Astrocyte of the cerebellum (primary cell): ENCODE measurements around the gene RSBN1.

Source experiments
- DNase-seq: peaks from one replicate; pipeline ENCODE4 v3.0.0-alpha.2; 2011; ENCODE audit warnings: low read depth
- H3K4me3 ChIP-seq: 2 replicates; pipeline ENCODE4 v1.5.1; 2011; ENCODE audit warnings: mild to moderate bottlenecking, low read depth, low read length, moderate library complexity
- in situ Hi-C: cut with HindIII; loops from 2 replicates; pipeline ENCODE4 v1.10.0; 2017; ENCODE audit warnings: low sequenced_read_pairs
- TF ChIP-seq, protein P1 (sequence below): IDR thresholded peaks from 2 replicates; pipeline ENCODE4 v1.5.1; 2012; ENCODE audit warnings: low read length, low read depth, moderate library complexity, mild to moderate bottlenecking; ENCODE audit errors: missing control alignments

The RSBN1 gene

GRCh38 chr1:113811888-113812660, at the start of gene RSBN1:
RSBN1 (minus strand) TSS chr1:113812476; CDS start chr1:113812412, 64 bp downstream.
- H3K4me3 ChIP-seq, result peak within 1 kb of the TSS; percentile 65
- DNase-seq, result peak; percentile 98
- TF ChIP-seq, protein P1, sequence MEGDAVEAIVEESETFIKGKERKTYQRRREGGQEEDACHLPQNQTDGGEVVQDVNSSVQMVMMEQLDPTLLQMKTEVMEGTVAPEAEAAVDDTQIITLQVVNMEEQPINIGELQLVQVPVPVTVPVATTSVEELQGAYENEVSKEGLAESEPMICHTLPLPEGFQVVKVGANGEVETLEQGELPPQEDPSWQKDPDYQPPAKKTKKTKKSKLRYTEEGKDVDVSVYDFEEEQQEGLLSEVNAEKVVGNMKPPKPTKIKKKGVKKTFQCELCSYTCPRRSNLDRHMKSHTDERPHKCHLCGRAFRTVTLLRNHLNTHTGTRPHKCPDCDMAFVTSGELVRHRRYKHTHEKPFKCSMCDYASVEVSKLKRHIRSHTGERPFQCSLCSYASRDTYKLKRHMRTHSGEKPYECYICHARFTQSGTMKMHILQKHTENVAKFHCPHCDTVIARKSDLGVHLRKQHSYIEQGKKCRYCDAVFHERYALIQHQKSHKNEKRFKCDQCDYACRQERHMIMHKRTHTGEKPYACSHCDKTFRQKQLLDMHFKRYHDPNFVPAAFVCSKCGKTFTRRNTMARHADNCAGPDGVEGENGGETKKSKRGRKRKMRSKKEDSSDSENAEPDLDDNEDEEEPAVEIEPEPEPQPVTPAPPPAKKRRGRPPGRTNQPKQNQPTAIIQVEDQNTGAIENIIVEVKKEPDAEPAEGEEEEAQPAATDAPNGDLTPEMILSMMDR, result no peak
- in situ Hi-C loops, result no loop called here

- DNase-seq, result no peak
- TF ChIP-seq, protein P1, result no peak
- no peak overlapping the region for H3K4me3 ChIP-seq
- in situ Hi-C loops, result no loop called here
These were observed 49.4 kb upstream of the RSBN1 start for GRCh38 chr1:113861641-113862040.

GRCh38 chr1:113860891-113861290, 48.6 kb upstream of the RSBN1 start:
- no peak overlapping the region for H3K4me3 ChIP-seq
- DNase-seq, result peak; percentile 16
- TF ChIP-seq, protein P1, result no peak
- in situ Hi-C loops, result no loop called here

- DNase-seq, result no peak
- H3K4me3 ChIP-seq, result no peak overlapping the region
- in situ Hi-C loops, result no loop called here
- TF ChIP-seq, protein P1, result no peak
These were observed 47.4 kb upstream of the RSBN1 start for GRCh38 chr1:113859478-113860175.

DNA sequence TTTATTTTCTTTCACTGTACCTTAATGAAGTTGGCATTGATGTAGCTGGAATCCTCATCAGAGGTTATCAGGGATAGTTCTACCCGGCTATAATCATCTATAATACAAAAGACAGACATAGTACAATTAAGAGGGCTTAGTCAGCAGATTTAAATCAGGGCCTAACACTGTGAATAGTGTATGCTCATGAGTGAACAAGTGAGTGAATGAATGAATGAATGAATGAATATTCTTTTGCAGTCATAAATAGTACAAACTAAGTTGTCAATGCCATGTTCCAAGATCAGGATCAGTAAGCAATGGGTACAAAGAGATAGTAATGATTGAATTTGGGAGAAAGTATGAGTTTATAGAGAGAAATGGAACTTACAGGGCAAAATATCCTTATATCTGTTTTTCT, 46.7 kb upstream of the RSBN1 start:
- no peak for DNase-seq
- in situ Hi-C loops, result no loop called here
- TF ChIP-seq, protein P1, result no peak
- no peak overlapping the region for H3K4me3 ChIP-seq

GRCh38 chr1:113858418-113858817, 46.1 kb upstream of the RSBN1 start:
- TF ChIP-seq, protein P1, result no peak
- no peak overlapping the region for H3K4me3 ChIP-seq
- DNase-seq, result no peak
- in situ Hi-C loops, result no loop called here
